GM20000 (cell line): ENCODE data around the gene NRP2.

Experiments used
- DNase-seq: peaks from one replicate; pipeline ENCODE4 v3.0.0; 2012; ENCODE audit warnings: low spot score
- TF ChIP-seq, protein P1 (sequence below): IDR thresholded peaks from 2 replicates; pipeline ENCODE4 v1.5.1; 2012; ENCODE audit warnings: mild to moderate bottlenecking, control low read depth; ENCODE audit errors: extremely low read depth, missing control alignments

NRP2 gene

GRCh38 chr2:205642599-205643356 lies 39.5 kb upstream of the NRP2 start:
- no peak for DNase-seq
- TF ChIP-seq, protein P1, sequence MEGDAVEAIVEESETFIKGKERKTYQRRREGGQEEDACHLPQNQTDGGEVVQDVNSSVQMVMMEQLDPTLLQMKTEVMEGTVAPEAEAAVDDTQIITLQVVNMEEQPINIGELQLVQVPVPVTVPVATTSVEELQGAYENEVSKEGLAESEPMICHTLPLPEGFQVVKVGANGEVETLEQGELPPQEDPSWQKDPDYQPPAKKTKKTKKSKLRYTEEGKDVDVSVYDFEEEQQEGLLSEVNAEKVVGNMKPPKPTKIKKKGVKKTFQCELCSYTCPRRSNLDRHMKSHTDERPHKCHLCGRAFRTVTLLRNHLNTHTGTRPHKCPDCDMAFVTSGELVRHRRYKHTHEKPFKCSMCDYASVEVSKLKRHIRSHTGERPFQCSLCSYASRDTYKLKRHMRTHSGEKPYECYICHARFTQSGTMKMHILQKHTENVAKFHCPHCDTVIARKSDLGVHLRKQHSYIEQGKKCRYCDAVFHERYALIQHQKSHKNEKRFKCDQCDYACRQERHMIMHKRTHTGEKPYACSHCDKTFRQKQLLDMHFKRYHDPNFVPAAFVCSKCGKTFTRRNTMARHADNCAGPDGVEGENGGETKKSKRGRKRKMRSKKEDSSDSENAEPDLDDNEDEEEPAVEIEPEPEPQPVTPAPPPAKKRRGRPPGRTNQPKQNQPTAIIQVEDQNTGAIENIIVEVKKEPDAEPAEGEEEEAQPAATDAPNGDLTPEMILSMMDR, result no peak

DNA sequence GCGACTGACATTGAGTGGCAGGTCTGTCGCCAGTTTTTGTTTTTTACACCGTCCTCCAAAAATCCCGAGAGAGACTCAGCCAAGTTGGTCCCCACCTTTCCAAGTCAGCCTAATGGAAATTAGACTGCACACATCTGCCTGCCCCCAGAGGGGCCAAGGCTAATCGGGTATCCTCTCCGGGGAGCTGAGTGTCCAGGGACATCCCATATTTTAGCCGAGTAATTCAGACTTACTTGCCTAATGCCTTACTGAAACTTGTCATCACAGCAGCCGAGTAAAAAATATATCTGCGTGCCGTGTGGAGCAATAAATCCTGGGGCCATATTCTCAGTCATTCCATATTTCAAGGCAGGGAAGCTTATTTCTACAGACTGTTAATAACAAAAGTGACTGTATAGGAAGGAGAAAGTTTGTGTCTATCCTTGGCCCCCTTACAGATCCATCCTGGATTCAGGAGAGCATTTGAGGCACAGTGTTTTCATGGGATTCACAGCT lies 38.9 kb upstream of the NRP2 start:
- TF ChIP-seq, protein P1, result no peak
- DNase-seq, result no peak

GRCh38 chr2:205644018-205644417 lies 38.3 kb upstream of the NRP2 start:
- TF ChIP-seq, protein P1, result no peak
- DNase-seq, result no peak

DNA sequence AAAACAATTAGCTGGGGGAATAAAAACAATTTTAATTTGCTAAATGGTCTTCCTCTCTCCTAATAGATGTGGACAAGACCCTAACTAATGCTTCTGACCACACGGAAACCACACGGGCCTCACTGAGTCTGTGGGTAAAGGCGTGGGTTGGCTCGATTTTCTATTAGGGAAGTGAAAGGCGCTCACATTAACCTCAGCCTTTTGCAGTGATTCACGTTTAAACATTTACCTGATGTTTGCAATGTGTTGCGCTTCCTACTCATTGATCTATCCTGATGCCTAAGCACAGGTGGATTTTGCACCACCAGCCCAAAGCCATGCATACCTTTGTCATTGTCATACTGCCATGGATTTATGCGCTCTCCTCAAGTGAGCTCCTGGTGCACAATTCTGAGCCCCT lies 35.6 kb upstream of the NRP2 start:
- DNase-seq, result peak; percentile 36

GRCh38 chr2:205650450-205650849 lies 31.9 kb upstream of the NRP2 start:
- no peak for DNase-seq
- TF ChIP-seq, protein P1, result no peak

More for the DNA sequence above, 35.6 kb upstream of the NRP2 start:
- TF ChIP-seq, protein P1, result no peak

- no peak for DNase-seq
- TF ChIP-seq, protein P1, result no peak
Observed at GRCh38 chr2:205650931-205651330, 31.4 kb upstream of the NRP2 start.

DNA sequence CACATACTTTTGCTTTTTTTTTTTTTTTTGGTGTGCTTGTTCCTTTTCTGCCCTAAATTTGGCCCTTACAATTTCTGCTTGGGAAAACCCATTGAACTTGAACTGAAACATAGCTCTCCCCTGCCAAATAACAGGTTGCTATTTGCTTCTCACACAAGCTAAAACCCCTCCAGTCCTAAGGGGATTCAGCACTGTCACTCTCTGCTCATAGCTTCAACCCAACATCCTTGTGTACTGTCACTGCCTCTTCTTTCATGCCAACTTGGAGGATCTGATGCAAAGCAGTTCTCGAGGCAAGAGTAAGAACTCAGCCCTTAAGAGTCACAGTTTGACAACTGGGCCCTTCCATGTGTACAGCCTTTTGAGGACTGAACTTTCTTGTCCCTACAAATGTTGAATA lies 30.6 kb upstream of the NRP2 start:
- DNase-seq, result no peak
- TF ChIP-seq, protein P1, result no peak
